Subcutaneous abdominal adipose tissue (tissue), 5 donors: ENCODE data around the gene PLCG1.

Source experiments
- H3K27ac ChIP-seq: one replicate; pipeline ENCODE4 v1.7.0; 2013; ENCODE audit warnings: low read depth, mild to moderate bottlenecking, inconsistent platforms, low read length, moderate library complexity
- H3K27me3 ChIP-seq, 5 donors: one replicate each; pipeline ENCODE4 v1.7.0; 2013; ENCODE audit warnings: low read length in 5 of 5, inconsistent platforms in 1 of 5; ENCODE audit not compliant: control insufficient read depth in 5 of 5, insufficient read depth in 4 of 5
- H3K36me3 ChIP-seq, 5 donors: one replicate each; pipeline ENCODE4 v1.7.0; 2013; ENCODE audit warnings: low read length in 5 of 5; ENCODE audit not compliant: control insufficient read depth in 5 of 5, insufficient read depth in 5 of 5
- H3K4me1 ChIP-seq, 5 donors: one replicate each; pipeline ENCODE4 v1.7.0; 2013; ENCODE audit warnings: low read length in 5 of 5, mild to moderate bottlenecking in 3 of 5, moderate library complexity in 1 of 5; ENCODE audit not compliant: control insufficient read depth in 5 of 5, insufficient read depth in 5 of 5
- H3K4me3 ChIP-seq, 5 donors: one replicate each; pipeline ENCODE4 v1.7.0; 2013; ENCODE audit warnings: low read length in 5 of 5, low read depth in 1 of 5
- H3K9ac ChIP-seq, 5 donors: one replicate each; pipeline ENCODE4 v1.7.0; 2013; ENCODE audit warnings: low read length in 5 of 5, mild to moderate bottlenecking in 4 of 5, moderate library complexity in 3 of 5
- H3K9me3 ChIP-seq, 5 donors: one replicate each; pipeline ENCODE4 v1.7.0; 2013; ENCODE audit warnings: low read length in 5 of 5; ENCODE audit not compliant: control insufficient read depth in 5 of 5
- donor health status: healthy.
- donor health status: healthy.
- donor health status: healthy.
- donor health status: healthy.
- donor health status: healthy.

The PLCG1 gene

DNA sequence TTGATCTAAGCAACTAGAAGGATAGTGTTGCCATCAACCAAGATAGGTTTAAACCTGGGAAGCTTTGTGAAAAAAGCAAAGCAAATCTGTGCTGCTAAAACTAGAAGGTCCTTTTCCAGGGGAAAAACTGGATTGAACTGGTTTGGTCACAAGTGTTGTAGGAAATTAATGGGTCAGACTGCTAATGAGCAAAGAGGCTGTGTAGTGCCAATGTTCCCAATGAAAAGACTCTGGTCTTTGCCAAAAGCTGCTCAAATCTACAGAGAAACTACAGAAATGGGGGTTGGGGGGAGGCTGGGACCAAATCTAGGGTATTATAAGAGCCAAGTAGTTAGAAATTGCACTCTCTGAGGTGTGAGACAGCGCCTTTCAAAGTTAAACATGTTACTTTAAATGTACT is 85.0 kb downstream of the PLCG1 start:
- H3K9ac ChIP-seq = no peak overlapping the region
- H3K4me1 ChIP-seq = peaks cover 0 to 5% (median 0%) of the 10 kb centered on the region in 5 donors
- H3K4me3 ChIP-seq = no peak overlapping the region
- peaks cover 0 to 2% (median 0%) of the 10 kb centered on the region in 5 donors for H3K36me3 ChIP-seq
- no peaks in the 10 kb centered on the region for H3K27me3 ChIP-seq
- H3K27ac ChIP-seq = no peak overlapping the region
- H3K9me3 ChIP-seq = no peaks in the 10 kb centered on the region

DNA sequence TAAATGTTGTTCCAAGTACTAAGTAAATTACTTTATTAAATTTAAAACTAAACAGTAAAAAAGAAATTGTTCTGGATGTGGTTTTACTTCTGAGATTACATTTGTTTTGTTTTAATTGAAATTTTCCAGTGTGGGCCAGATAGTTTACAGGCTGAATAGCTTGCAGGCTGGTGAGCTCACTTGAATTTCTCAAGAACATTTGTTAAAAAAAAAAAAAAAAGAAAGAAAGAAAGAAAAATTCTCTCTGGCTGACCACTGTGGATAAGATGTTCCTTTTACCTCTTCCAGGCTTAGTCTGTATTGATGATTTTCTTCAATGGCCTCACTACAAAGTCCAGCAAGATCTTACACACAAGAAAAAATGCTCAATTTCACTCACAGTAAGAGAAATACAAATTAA is 85.4 kb downstream of the PLCG1 start:
- Histone ChIP-seq H3K9ac (no peak overlapping the region), H3K27ac (no peak overlapping the region), H3K4me3 (no peak overlapping the region), H3K9me3 (no peaks in the 10 kb centered on the region), H3K4me1 (peaks cover 0 to 5% (median 0%) of the 10 kb centered on the region in 5 donors), H3K27me3 (no peaks in the 10 kb centered on the region), H3K36me3 (peaks cover 0 to 2% (median 0%) of the 10 kb centered on the region in 5 donors)

DNA sequence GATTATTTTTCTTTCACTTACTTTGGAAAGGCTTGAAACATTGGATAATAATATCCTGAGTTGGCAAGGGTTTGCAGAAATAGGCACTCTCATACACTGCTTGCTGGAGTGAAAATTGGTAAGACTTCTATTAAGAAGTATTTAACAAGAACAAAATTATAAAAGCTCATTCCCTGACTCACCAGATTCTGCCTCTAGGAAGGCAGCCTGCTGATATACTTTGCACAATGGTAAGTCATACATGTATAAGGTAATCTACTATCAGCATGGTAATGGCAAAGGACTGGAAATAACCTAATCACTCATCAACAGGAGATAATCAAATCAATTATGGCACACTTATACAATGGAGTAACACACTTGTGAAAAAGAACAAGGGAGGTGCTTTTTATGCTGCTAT is 85.8 kb downstream of the PLCG1 start:
- Histone ChIP-seq H3K4me1 (peaks cover 0 to 5% (median 0%) of the 10 kb centered on the region in 5 donors), H3K4me3 (no peak overlapping the region), H3K9me3 (no peaks in the 10 kb centered on the region), H3K36me3 (peaks cover 0 to 2% (median 0%) of the 10 kb centered on the region in 5 donors), H3K27me3 (no peaks in the 10 kb centered on the region), H3K27ac (no peak overlapping the region), H3K9ac (no peak overlapping the region)

DNA sequence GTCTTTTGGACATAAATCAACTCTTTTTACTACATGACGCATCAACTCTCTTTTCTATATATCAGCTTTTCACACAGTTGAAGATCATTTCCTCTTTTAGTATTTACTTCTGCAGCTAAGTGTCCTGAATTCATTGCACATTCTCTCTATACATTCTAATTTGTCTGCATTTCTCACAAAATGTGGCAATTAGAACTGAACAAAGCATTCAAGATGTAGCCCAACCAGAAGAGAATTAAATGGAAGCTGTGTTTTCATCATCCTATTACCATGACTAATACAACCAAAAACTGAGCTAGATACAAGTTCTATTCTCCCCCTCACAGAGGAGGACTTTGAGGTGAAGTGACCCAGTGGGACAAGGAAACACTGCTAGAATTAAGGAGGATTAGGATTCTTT is 86.9 kb downstream of the PLCG1 start:
- no peak overlapping the region for H3K27ac ChIP-seq
- H3K4me1 ChIP-seq = peaks cover 0 to 12% (median 0%) of the 10 kb centered on the region in 5 donors
- no peak overlapping the region for H3K9ac ChIP-seq

DNA sequence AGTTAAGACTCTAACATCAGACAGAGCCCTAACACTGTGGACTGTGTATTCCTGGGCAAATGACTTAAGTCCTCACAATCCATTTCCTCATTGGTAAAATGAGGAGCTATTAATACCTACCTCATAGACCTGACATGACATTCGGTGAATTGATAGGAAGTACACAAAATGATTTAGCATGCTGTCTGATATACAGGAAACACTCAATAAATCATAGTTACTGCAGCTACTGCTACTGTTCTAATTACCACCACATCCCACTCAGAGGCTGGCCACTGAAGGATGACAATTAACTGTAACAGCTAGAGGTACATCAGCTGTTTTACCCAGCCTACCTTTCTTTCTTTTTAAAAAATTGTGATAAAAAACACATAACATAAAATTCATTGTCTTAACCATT is 87.7 kb downstream of the PLCG1 start:
- H3K27me3 ChIP-seq = no peaks in the 10 kb centered on the region
- H3K36me3 ChIP-seq = peaks cover 0 to 2% (median 0%) of the 10 kb centered on the region in 5 donors
- no peak overlapping the region for H3K4me3 ChIP-seq
- no peak overlapping the region for H3K27ac ChIP-seq
- peaks cover 0 to 12% (median 0%) of the 10 kb centered on the region in 5 donors for H3K4me1 ChIP-seq
- no peak overlapping the region for H3K9ac ChIP-seq
- H3K9me3 ChIP-seq = no peaks in the 10 kb centered on the region

More for the DNA sequence above, 86.9 kb downstream of the PLCG1 start:
- Histone ChIP-seq H3K9me3 (no peaks in the 10 kb centered on the region), H3K27me3 (no peaks in the 10 kb centered on the region), H3K4me3 (no peak overlapping the region), H3K36me3 (peaks cover 0 to 2% (median 0%) of the 10 kb centered on the region in 5 donors)

DNA sequence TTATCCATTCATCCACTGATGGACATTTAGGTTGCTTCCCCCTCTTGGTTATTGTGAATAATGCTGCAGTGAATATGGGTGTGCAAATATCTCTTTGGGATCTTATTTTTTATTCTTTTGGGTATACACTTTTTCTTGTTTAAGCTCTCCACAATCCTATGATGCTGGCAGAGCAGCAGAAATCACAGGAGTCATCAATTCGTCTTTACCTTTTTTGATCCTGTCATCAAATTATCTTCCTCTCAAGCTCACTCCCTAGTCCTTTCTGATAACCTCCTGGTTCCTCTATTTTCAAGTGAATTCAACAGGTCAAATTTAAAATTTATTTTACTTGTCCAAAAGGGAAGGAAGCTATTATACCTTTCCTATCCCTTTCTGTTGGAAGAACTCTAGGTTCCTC is 89.1 kb downstream of the PLCG1 start:
- Histone ChIP-seq H3K27ac (no peak overlapping the region), H3K9ac (no peak overlapping the region), H3K4me3 (no peak overlapping the region), H3K4me1 (peaks cover 0 to 12% (median 0%) of the 10 kb centered on the region in 5 donors), H3K9me3 (no peaks in the 10 kb centered on the region), H3K36me3 (peaks cover 0 to 2% (median 0%) of the 10 kb centered on the region in 5 donors), H3K27me3 (no peaks in the 10 kb centered on the region)
